GM12864 (cell line): Measurements from ENCODE around the gene SMARCC1.

ENCODE experiments used
- DNase-seq: peaks from one replicate; pipeline ENCODE4 v3.0.0-alpha.2; 2011; ENCODE audit warnings: low read depth
- H3K4me3 ChIP-seq: 2 replicates; pipeline ENCODE4 v1.5.1; 2011; ENCODE audit warnings: mild to moderate bottlenecking, low read depth, low read length, control low read depth
- CTCF ChIP-seq: IDR thresholded peaks from 2 replicates; pipeline ENCODE4 v1.5.1; 2011; ENCODE audit warnings: low read depth, mild to moderate bottlenecking, moderate library complexity, low read length, control low read depth, inconsistent platforms; ENCODE audit errors: missing control alignments

SMARCC1 gene

GRCh38 chr3:47603332-47603731 is 178.4 kb downstream of the SMARCC1 start:
- DNase-seq, result no peak
- no peak for TF ChIP-seq CTCF
- no peak overlapping the region for H3K4me3 ChIP-seq

GRCh38 chr3:47601281-47601680 is 180.4 kb downstream of the SMARCC1 start:
- DNase-seq, result no peak
- no peak for TF ChIP-seq CTCF
- H3K4me3 ChIP-seq, result no peak overlapping the region

- TF ChIP-seq CTCF, result no peak
- no peak for DNase-seq
- no peak overlapping the region for H3K4me3 ChIP-seq
Observed at GRCh38 chr3:47594792-47595191, 186.9 kb downstream of the SMARCC1 start.

DNA sequence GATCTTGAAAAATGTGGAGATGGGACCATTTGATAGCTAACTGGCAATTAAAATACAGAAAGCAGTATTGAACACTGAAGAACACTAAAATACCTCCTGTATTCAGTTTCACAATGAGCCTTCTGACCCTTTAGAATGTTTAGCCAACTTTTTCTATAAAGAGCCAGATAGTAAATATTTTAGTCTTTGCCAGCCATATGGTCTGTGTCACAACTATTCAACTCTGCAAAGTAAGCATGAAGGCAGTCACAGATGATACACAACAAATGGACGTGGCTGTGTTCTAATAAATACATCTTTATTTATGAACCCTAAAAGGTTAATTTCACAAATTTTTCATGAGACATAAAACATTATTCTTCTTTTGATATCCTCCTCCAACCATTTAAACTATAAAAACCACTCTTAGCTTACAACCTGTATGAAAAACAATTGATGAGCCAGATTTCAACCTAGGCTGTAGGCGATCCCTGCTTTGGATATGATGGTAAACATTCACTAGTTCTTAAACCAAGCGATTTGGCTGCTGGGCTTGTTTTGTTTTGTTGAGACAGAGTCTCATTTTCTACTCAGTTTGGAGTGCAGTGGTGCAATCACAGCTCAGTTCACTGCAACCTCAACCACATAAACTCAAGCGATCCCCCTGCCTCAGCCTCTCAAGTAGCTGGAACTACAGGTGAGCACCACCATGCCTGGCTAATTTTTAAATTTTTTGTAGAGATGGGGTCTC is 189.5 kb downstream of the SMARCC1 start:
- H3K4me3 ChIP-seq, result no peak overlapping the region
- no peak for TF ChIP-seq CTCF
- DNase-seq, result no peak

GRCh38 chr3:47590216-47590615 is 191.5 kb downstream of the SMARCC1 start:
- no peak for TF ChIP-seq CTCF
- no peak overlapping the region for H3K4me3 ChIP-seq
- DNase-seq, result no peak

DNA sequence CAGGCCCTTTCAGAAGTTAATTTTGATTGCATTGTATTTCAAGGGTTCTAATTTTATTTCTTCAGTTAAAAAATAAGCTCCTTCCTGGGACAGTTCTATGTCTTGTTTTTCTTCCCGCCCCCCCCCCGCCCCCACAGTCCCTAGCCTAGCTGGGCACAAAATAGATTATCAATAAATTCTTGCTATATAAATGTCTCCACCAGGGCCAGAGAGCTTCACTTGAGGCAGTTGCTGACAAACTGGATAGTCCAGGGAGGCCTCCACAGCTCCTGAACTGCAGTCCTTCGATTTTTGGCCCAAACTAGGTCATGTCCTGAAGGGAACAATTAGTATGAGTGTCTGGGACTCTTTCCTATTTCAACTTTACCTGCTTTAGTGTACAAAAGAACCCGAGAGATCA is 193.1 kb downstream of the SMARCC1 start:
- TF ChIP-seq CTCF, result no peak
- DNase-seq, result no peak
- H3K4me3 ChIP-seq, result no peak overlapping the region

GRCh38 chr3:47588053-47588452 is 193.6 kb downstream of the SMARCC1 start:
- H3K4me3 ChIP-seq, result no peak overlapping the region
- no peak for DNase-seq
- TF ChIP-seq CTCF, result no peak
